ENCODE data around the gene TMEM108. TPM values are rescaled to one million over a fixed set of nuclear protein-coding genes. Genes with fewer than 3 reads are reported as not detected.
"Not testable (repeated sequence)": the region's sequence is repeated elsewhere in the genome, so short reads cannot be mapped to it uniquely, and the experiment has no call there.

Gene TMEM108
- not detected for total RNA-seq

DNA sequence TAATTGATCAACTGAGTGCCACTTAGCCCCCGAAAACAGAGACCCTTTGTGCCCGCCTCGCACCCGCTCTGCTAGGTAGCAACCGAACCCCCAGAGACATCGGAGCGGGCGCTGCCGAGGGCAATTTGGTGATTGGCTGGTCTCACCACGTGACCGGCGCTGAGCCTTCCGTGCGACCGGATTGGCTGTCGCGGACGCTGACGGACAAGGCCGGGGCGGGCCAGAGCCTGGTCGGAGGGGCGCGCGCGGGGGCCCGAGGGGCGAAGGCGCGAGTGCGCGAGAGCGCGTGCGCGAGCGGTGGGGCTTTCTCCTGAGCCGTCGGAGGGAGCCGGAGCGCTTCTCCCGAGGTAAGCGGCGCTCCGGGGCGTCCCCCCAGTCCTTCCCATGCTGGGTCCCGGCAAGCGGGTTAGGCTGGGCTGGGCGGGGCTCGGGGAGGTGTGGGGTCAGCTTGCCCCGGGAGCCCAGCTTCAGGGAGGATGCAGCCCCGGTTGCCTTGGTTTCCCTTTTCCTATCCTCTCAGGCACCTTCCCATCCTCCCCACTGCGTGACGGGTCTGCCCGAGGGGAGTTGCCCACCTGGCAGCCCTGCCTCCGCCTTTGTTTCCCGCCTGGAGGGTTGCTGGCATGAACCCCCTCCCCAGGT is at the start of gene TMEM108:
Gene TMEM108, plus strand, starts transcription at position 303 of the 642 bp plus-strand sequence.
- ATAC-seq, result peak; percentile 39 to 73
- no peak for DNase-seq (ENCODE audit: low spot score)
- peaks cover 0 to 3% of the 10 kb centered on the region in 2 donors for H3K4me1 Mint-ChIP-seq (ENCODE audit: low read depth in 2 of 2)
- H3K27ac Mint-ChIP-seq, result no peak within 1 kb of the TSS
- H3K4me3 Mint-ChIP-seq, result peak within 1 kb of the TSS; percentile 30
- H3K36me3 Mint-ChIP-seq, result no peaks in the 10 kb centered on the region
- H3K27me3 Mint-ChIP-seq, result peaks cover 29 to 45% of the 10 kb centered on the region in 2 donors
- peaks cover 4% of the 10 kb centered on the region for H3K9me3 Mint-ChIP-seq

DNA sequence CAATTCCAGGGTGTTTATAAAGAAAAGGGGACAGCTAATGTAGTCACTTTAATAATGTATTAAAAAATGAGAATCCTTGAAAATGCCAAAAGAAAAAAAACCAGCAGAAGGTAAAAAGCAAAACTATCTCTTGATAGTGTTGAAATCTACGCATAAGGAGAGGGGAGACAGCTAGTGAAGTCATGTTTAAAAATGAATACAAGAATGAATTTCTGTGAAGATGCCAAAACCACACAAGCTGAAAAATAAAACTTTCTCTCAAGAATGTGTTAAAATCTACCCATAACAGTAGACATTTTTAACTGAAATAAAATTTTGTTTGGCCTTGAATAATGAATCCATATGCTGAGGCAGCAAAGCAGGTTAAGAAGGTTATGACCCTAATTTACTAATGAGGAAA is 42.2 kb upstream of the TMEM108 start:
- H3K27me3 Mint-ChIP-seq, result no peaks in the 10 kb centered on the region
- no peaks in the 10 kb centered on the region for H3K36me3 Mint-ChIP-seq
- DNase-seq (ENCODE audit: low spot score) (no peak), ATAC-seq (no peak)
- no peak overlapping the region for H3K27ac Mint-ChIP-seq
- no peaks in the 10 kb centered on the region for H3K4me1 Mint-ChIP-seq (ENCODE audit: low read depth in 2 of 2)
- no peak overlapping the region for H3K4me3 Mint-ChIP-seq
- peaks cover 3% of the 10 kb centered on the region for H3K9me3 Mint-ChIP-seq

DNA sequence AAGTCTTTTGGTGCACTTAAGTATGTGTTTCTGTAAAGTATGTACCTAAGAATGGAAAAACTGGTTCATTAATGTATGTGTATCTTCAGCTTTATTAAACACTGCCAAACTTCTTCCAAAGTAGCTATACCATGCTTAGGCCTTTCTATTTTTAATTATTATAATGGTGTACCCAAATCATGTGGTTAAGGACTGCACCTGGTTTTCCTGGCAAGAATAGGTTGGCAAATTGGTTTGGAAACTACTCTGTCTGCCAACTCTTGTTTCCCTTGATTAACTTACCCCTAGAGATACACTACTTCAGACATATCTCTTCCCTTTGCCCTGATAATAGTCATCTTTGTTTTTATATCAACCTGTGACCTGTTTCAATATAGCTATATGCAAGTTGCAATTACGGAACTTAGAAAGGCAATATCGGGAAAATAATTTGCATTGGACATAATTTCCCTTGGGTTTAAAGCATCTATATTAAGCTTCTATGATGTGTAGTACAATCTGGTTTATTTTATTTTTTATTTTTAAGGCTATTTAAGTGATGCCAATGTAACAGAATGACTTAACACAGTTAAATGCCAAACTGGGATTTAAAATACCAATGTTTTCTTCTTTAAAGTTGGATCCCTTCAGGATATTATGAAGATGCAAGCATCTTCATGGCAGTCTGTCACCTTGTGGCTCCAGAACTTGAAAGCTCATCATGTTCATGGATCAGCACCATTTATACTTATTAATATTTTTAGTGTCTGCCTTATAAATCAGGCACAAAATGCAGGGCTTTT is 40.6 kb upstream of the TMEM108 start:
- ATAC-seq (no peak), DNase-seq (ENCODE audit: low spot score) (no peak)
- Mint-ChIP-seq H3K9me3 (peaks cover 3% of the 10 kb centered on the region), H3K4me3 (no peak overlapping the region), H3K27me3 (no peaks in the 10 kb centered on the region), H3K27ac (no peak overlapping the region), H3K36me3 (no peaks in the 10 kb centered on the region), H3K4me1 (ENCODE audit: low read depth in 2 of 2) (no peaks in the 10 kb centered on the region)

DNA sequence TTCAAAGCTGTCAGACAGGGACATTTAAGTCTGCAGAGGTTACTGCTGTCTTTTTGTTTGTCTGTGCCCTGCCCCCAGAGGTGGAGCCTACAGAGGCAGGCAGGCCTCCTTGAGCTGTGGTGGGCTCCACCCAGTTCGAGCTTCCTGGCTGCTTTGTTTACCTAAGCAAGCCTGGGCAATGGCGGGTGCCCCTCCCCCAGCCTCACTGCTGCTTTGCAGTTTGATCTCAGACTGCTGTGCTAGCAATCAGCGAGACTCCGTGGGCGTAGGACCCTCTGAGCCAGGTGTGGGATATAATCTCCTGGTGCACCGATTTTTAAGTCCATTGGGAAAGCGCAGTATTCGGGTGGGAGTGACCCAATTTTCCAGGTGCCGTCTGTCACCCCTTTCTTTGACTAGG is 33.2 kb upstream of the TMEM108 start:
- not testable (repeated sequence) for ATAC-seq

DNA sequence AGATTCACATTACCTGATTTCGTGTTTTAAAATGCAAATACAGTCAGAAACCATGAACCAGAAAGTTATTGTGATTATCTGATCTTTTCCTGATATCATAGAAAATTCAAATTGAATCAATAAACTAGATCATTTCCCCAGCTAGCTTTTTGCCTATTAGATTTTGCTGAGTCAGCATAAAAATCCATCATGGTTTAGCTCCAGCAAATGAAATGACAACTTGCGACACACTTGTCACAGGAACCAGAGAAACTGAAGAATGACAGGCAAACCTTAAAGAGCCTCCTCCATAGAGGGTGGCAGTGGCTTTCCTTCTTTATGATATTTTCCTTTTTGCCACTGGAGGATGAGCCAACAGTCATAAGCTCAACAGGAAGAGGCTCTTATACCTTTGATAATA is 30.6 kb upstream of the TMEM108 start:
- Mint-ChIP-seq H3K36me3 (peaks cover 5% of the 10 kb centered on the region), H3K4me1 (ENCODE audit: low read depth in 2 of 2) (no peaks in the 10 kb centered on the region), H3K27ac (no peak overlapping the region), H3K4me3 (no peak overlapping the region), H3K27me3 (no peaks in the 10 kb centered on the region), H3K9me3 (peaks cover 9% of the 10 kb centered on the region)
- no peak for ATAC-seq
- no peak for DNase-seq (ENCODE audit: low spot score)

More for the DNA sequence above, 33.2 kb upstream of the TMEM108 start:
- H3K9me3 Mint-ChIP-seq; H3K27me3 Mint-ChIP-seq; H3K27ac Mint-ChIP-seq; DNase-seq (ENCODE audit: low spot score); H3K4me1 Mint-ChIP-seq (ENCODE audit: low read depth in 2 of 2); H3K4me3 Mint-ChIP-seq; H3K36me3 Mint-ChIP-seq: not testable (repeated sequence)

DNA sequence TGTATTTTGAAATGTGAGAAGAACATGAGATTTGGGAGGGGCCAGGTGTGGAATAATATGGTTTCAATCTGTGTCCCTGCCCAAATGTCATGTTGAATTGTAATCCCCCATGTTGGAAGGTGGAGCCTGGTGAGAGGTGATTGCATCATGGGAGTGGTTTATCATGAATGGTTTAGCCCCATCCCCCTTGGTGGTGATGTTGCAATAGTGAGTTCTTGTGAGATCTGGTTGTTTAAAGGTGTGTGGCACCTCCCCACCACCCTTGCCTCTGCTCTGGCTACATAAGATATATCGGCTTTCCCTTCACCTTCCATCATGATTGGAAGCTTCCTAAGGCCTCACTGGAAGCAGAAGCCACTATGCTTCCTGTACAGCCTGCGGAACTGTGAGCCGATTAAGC is 23.9 kb upstream of the TMEM108 start:
- ATAC-seq (no peak), DNase-seq (ENCODE audit: low spot score) (no peak)
- peaks cover 10% of the 10 kb centered on the region for H3K9me3 Mint-ChIP-seq
- no peak overlapping the region for H3K4me3 Mint-ChIP-seq
- peaks cover 5% of the 10 kb centered on the region for H3K36me3 Mint-ChIP-seq
- no peaks in the 10 kb centered on the region for H3K27me3 Mint-ChIP-seq
- H3K27ac Mint-ChIP-seq, result no peak overlapping the region
- no peaks in the 10 kb centered on the region for H3K4me1 Mint-ChIP-seq (ENCODE audit: low read depth in 2 of 2)

DNA sequence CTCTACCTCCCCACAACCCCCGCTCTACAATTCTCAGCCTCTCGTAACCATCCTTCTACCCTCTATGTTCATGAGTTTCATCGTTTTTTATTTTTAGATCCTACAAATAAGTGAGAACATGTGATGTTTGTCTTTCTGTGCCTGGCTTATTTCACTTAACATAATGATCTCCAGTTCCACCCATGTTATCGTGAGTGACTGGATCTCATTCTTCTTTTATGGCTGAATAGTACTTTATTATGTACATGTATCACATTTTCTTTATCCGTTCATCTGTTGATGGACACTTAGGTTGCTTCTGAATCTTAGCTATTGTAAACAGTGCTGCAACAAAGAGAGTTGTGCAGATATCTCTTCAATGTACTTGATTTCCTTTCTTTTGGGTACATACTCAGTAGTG is 22.6 kb upstream of the TMEM108 start:
- H3K27me3 Mint-ChIP-seq; ATAC-seq; H3K36me3 Mint-ChIP-seq; H3K4me3 Mint-ChIP-seq; H3K9me3 Mint-ChIP-seq; DNase-seq (ENCODE audit: low spot score); H3K27ac Mint-ChIP-seq; H3K4me1 Mint-ChIP-seq (ENCODE audit: low read depth in 2 of 2): not testable (repeated sequence)

DNA sequence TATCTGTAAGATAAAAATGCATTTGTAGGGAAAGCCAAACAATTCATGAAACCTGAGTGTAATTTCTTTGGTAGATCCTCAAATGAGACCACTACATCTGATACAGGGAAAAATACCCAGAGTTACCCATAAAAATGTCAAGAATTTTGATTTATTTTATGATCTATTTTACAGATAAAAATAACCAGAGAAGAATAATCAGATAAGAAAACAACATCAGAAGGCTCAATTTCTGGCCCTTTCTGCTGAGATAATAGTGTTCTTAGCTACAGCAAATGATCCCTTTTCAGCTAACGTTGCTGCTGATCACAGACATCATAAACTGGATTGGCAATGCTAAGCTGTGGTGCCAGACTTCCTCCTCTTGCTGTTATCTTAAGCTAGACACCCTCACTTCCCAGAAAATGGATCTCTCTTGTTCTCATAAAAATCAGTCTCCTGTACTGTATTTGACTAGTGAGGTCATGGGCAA is 21.3 kb upstream of the TMEM108 start:
- Mint-ChIP-seq H3K9me3 (peaks cover 10% of the 10 kb centered on the region), H3K4me1 (ENCODE audit: low read depth in 2 of 2) (no peaks in the 10 kb centered on the region), H3K27ac (no peak overlapping the region), H3K4me3 (no peak overlapping the region), H3K27me3 (no peaks in the 10 kb centered on the region), H3K36me3 (peaks cover 5% of the 10 kb centered on the region)
- DNase-seq (ENCODE audit: low spot score), result no peak
- ATAC-seq, result no peak

DNA sequence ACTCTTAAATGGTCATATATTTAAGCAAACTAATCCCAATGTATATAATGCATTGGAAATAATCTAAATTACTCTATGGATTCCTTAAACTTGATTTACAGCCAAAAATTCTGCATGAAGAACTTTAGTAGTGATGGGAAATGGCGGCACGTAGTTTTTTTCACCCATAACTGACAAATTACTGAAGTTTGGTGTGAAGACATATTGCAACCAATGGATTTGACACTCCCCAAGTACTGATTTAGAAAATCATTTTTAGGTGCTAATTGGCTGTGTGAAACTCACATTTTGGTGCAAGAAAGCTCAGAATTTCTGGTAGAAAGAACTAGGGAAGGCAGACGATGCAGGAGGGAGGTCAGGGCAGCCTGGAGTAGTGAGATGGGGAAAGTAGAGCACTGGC is 19.3 kb upstream of the TMEM108 start:
- no peak for ATAC-seq
- Mint-ChIP-seq H3K9me3 (peaks cover 3% of the 10 kb centered on the region), H3K27ac (no peak overlapping the region), H3K4me3 (no peak overlapping the region), H3K36me3 (no peaks in the 10 kb centered on the region), H3K4me1 (ENCODE audit: low read depth in 2 of 2) (no peaks in the 10 kb centered on the region), H3K27me3 (no peaks in the 10 kb centered on the region)
- DNase-seq (ENCODE audit: low spot score), result no peak

DNA sequence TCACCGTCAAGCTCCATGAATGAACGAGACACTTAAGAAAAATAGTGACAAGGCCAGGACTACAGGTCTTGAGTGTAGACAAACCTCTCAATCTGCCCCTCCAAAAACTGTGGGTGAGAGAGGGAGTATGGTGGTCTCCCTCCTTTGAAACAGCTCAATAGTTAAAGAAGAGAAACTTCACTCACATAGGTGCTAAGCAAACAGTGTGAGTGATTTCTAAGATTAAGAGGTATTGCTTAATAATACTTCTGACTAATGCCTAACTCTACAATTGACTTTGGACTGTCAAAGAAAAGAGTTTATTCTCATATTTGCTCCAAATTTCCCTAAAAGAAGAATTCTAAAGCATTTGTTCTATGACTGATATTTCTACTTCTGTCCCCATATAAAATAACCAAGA is 17.0 kb upstream of the TMEM108 start:
- DNase-seq (ENCODE audit: low spot score) (no peak), ATAC-seq (no peak)
- Mint-ChIP-seq H3K4me3 (no peak overlapping the region), H3K27ac (no peak overlapping the region), H3K4me1 (ENCODE audit: low read depth in 2 of 2) (no peaks in the 10 kb centered on the region), H3K9me3 (peaks cover 3% of the 10 kb centered on the region), H3K36me3 (no peaks in the 10 kb centered on the region), H3K27me3 (no peaks in the 10 kb centered on the region)

DNA sequence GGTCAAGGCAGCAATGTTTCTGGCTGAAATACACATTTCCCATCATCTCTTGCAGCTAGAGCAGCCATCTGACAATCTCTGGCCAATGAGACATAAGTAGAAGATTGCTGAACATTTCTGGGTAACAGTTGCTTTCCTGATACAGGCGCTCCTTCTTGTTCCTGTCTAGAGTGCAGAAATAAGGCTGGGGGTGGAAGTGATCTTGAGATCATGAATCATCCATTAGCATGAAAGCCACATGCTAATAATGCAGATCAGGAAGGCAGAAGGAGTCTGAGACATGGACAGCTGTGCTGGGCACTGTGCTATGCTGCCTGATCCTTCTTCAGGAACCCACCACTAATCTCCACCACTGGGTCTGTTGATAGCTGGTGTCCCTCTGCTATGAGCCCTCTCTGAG is 14.8 kb upstream of the TMEM108 start:
- H3K27ac Mint-ChIP-seq, result no peak overlapping the region
- H3K36me3 Mint-ChIP-seq, result no peaks in the 10 kb centered on the region

DNA sequence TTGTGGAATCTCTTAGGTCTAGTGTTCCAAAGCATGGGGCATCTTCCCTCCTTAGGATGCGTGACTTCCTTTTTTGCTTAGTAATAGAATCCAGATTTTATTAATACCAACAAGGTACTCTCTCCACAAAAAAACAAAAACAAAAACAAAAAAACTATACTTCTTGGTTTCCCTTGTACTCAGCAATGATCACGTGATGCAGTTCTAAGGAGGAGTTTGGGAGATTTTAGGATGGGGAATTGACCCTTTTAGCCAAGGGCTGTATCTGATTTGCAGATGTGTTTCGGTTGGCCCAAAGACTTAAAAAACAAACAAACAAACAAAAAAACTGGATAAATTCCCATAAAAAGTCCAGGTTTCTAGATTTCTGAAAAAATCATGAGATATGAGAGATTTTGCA is 12.6 kb upstream of the TMEM108 start:
- Mint-ChIP-seq H3K27me3 (peaks cover 0 to 5% of the 10 kb centered on the region in 2 donors), H3K27ac (no peak overlapping the region), H3K36me3 (no peaks in the 10 kb centered on the region), H3K9me3 (peaks cover 3% of the 10 kb centered on the region), H3K4me3 (no peak overlapping the region), H3K4me1 (ENCODE audit: low read depth in 2 of 2) (no peaks in the 10 kb centered on the region)
- ATAC-seq, result no peak
- no peak for DNase-seq (ENCODE audit: low spot score)

More for the DNA sequence above, 14.8 kb upstream of the TMEM108 start:
- peaks cover 6% of the 10 kb centered on the region for H3K9me3 Mint-ChIP-seq
- no peaks in the 10 kb centered on the region for H3K4me1 Mint-ChIP-seq (ENCODE audit: low read depth in 2 of 2)
- ATAC-seq (peak in 1 of 2 donors; percentile 43), DNase-seq (ENCODE audit: low spot score) (no peak)
- H3K4me3 Mint-ChIP-seq, result no peak overlapping the region
- no peaks in the 10 kb centered on the region for H3K27me3 Mint-ChIP-seq

DNA sequence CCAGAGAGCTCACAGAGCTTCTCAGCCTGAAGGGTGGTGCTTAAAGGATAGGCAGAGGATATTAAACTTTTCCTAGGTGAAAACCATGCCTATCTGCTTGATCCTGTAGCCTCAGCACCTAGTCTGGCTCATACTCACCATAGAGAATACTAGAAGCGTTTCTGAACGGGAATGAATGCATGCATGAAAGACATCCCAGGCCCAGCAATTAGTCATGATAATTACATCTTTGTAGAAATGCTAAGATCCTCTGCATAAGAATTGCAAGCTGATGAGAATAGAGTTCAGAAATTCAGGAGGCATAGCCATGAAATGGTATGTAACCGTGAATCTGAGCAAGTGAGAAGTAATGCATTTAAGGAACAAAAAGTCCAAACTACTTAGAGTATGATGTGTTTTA is 5.9 kb upstream of the TMEM108 start:
- Mint-ChIP-seq H3K4me1 (ENCODE audit: low read depth in 2 of 2) (no peaks in the 10 kb centered on the region), H3K36me3 (no peaks in the 10 kb centered on the region), H3K27ac (no peak overlapping the region), H3K27me3 (peaks cover 9 to 32% of the 10 kb centered on the region in 2 donors), H3K4me3 (no peak overlapping the region), H3K9me3 (peaks cover 7% of the 10 kb centered on the region)
- DNase-seq (ENCODE audit: low spot score) (no peak), ATAC-seq (no peak)

DNA sequence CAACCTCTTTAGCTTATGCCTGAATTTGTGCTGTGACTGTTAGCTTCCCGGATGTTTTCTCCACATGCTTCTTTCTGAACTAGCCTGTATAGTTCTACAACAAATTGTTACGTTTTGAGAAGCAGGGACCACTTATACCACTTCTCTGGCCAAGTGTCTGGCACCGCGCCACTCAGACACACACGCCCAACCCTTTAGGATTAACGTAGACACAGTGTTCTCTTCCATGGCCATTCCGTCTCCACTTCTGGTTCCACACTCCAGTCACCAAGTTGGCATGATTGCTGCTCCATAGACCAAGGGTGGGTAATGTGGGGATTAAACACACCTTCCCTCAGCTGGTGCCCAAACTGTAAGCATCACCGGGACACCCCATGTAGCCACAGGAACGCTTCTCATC is 755 bp upstream of the TMEM108 start:
- H3K9me3 Mint-ChIP-seq, result peaks cover 4% of the 10 kb centered on the region
- no peak overlapping the region for H3K27ac Mint-ChIP-seq
- H3K4me1 Mint-ChIP-seq (ENCODE audit: low read depth in 2 of 2), result peaks cover 0 to 3% of the 10 kb centered on the region in 2 donors
- peaks cover 29 to 45% of the 10 kb centered on the region in 2 donors for H3K27me3 Mint-ChIP-seq
- H3K4me3 Mint-ChIP-seq, result peak overlapping the region; percentile 30
- no peak for DNase-seq (ENCODE audit: low spot score)
- ATAC-seq, result no peak
- H3K36me3 Mint-ChIP-seq, result no peaks in the 10 kb centered on the region

All from natural killer cell treated with Interleukin-12 subunit alpha and Interleukin-12 subunit beta and Interleukin-15 and Interleukin-18, amount 100 ng/mL, for 72 hours (primary cell).